Stimulated activated CD4-positive, alpha-beta T cell treated with anti-CD3 and anti-CD28 coated beads, Interleukin-15, amount 100 ng/mL, for 48 hours (primary cell): Measurements from ENCODE around the gene FBXO44.

Source experiments
- DNase-seq, 2 donors: peaks; one replicate each; pipeline ENCODE4 v3.0.0-alpha.2; 2020; ENCODE audit warnings: low read depth in 2 of 2

FBXO44 gene

GRCh38 chr1:11708554-11709350 lies 54.1 kb downstream of the FBXO44 start:
- no peak for DNase-seq

DNA sequence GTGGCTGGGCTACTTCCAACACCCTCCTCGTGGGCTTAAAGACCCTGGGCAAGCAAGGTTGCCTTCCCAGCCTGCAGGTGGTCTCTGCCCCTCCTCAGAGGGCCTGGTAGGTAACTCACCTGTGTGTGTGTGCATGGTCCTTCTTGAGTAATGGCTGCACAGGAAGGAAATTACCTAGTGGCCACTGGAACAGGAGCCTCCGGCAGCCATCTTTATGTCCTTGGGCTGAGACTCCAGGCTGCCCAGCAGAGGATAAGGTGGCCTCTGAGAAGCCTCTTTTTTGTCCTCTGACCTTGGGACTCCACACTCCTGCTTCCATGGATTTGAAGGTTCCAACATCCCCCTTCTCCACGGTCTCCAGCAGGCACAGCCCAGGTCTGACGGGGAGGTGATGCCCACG lies 56.8 kb downstream of the FBXO44 start:
- no peak for DNase-seq

DNA sequence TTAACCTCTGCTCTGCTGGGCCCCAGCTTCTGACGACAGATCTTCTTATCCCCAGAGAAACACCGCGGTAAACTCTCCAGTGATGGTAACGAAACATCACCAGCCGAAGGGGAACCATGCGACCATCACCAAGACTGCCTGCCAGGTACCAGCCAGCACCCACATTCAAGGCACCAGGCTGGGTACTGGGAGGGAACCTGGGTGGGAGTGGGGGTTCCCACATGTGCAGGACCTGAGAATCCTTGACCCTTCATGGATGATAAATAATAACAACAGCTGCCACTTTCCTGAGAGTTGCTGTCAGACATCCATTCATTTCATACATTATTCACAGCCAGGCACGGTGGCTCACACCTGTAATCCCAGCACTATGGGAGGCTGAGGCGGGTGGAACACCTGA lies 57.6 kb downstream of the FBXO44 start:
- DNase-seq = no peak
